Transverse colon (tissue), 4 donors: Measurements from ENCODE around the gene COL23A1. TPM values are rescaled to one million over a fixed set of nuclear protein-coding genes. Genes with fewer than 3 reads are reported as not detected.

Experiments used
- DNase-seq: peaks from one replicate; pipeline ENCODE4 v3.0.0-alpha.2; 2019
- H3K27ac ChIP-seq, 4 donors: fragments of 200-600 bp; sonication (generic); 2 replicates each; pipeline ENCODE4 v1.5.1; 2016 to 2018; ENCODE audit warnings: inconsistent platforms in 4 of 4
- H3K27me3 ChIP-seq: fragments of 200-600 bp; sonication (generic); 2 replicates; pipeline ENCODE4 v1.5.1; 2017; ENCODE audit warnings: inconsistent platforms
- H3K36me3 ChIP-seq, 4 donors: fragments of 200-600 bp; sonication (generic); 2 replicates each; pipeline ENCODE4 v1.5.1; 2017 to 2019; ENCODE audit warnings: inconsistent platforms in 4 of 4
- H3K4me1 ChIP-seq, 4 donors: fragments of 200-600 bp; sonication (generic); 2 replicates each; pipeline ENCODE4 v1.5.1; 2017 to 2020; ENCODE audit warnings: inconsistent platforms in 4 of 4
- H3K4me3 ChIP-seq, 4 donors: fragments of 200-600 bp; sonication (generic); 1 replicate in 1 of 4; 2 replicates in 3 of 4; pipeline versions ENCODE4 v1.5.1 to v1.6.1; 2017 to 2019; ENCODE audit warnings: inconsistent platforms in 4 of 4
- H3K9me3 ChIP-seq, 2 donors: fragments of 200-600 bp; sonication (generic); 2 replicates each; pipeline ENCODE4 v1.5.1; 2017 to 2019; ENCODE audit warnings: inconsistent platforms in 2 of 2
- EP300 ChIP-seq: sonication (generic); formaldehyde crosslinking; IDR thresholded peaks from one replicate; pipeline ENCODE4 v1.6.1; 2017; ENCODE audit warnings: antibody characterized with exemption, low read depth
- POLR2A ChIP-seq: fragments of 450-650 bp; IDR thresholded peaks from one replicate; pipeline ENCODE4 v1.6.1; 2016; ENCODE audit warnings: antibody characterized with exemption, mild to moderate bottlenecking, moderate library complexity
- POLR2AphosphoS5 ChIP-seq, 3 donors: sonication (generic); formaldehyde crosslinking; IDR thresholded peaks; one replicate each; pipeline ENCODE4 v1.6.1; 2016; ENCODE audit warnings: antibody characterized with exemption in 3 of 3
- whole genome bisulfite sequencing, 2 donors: methylation state at CpG; one replicate each; pipeline ENCODE4 v1.1.5; 2018; ENCODE audit warnings: low coverage in 1 of 2; 5-methylcytosine and 5-hydroxymethylcytosine counted together
- in situ Hi-C, 4 donors: fragments of 200-750 bp; cut with MboI; loops; one replicate each; pipeline versions ENCODE4 v1.15.0 to v1.15.1; 2017; ENCODE audit warnings: low sequenced_read_pairs in 3 of 4, low pct_ligation_motif_present in 1 of 4, low pct_unique_long_range_greater_than_20kb in 1 of 4
- intact Hi-C: fragments of 100-400 bp; cut with DNase I; formaldehyde crosslinking; loops from one replicate; pipeline ENCODE4 v1.15.1; 2023; ENCODE audit warnings: low total_unique reads
- total RNA-seq, 4 donors: library from RNA; depleted of rRNA; stranded (reverse); fragments of >200 nt; gene quantifications; one replicate each; pipeline ENCODE4 v1.1.0, GENCODE V29; 2016
- TF ChIP-seq, protein P1 (sequence below), 5 experiments: fragments of 200-600 bp in 3 of 5; fragments of 450-650 bp in 2 of 5; sonication (generic) in 3 of 5; IDR thresholded peaks; 1 replicate in 2 of 5; 2 replicates in 3 of 5; pipeline ENCODE4 v1.5.1; 2016 to 2017; ENCODE audit warnings: antibody characterized with exemption in 5 of 5, inconsistent platforms in 3 of 5, mild to moderate bottlenecking in 2 of 5, moderate library complexity in 1 of 5

COL23A1 gene
- total RNA-seq, 4 donors from 2014 or later = 0.14 to 2.2 (median 1.4) TPM; not detected in 1

DNA sequence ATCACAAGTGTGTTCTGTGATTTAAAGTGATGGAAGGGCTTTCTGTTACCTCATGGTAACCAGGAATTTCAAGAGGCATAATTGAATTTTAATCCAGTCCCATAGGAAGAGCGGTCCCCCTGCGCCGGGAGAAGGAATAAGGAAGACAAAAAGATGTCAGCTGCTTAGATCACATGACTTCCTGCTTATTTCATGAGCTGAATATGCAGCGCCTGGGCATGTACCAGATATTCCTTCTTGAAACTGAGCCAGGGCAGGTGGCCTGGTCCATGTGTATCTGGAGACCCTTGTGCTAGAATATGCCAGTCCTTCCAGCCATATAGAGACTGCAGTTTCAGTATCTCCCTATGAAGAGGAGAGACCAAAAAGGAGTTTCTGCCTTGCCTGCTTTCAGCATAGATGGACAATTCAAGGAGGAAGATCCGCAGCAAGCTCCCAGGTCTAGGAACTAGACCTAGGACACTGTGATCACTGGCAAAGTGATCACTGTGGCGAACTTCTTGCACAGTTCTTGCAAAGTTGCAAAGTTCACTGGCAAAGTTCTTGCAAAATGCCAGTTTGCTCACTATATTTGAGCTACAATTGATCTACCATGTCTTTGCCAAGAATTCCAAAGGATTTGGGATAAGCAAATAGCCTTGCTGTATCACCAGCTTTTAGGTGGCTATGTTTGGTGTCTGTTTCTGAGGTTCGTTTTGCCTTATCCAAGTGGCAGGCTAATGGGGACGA is 254.7 kb downstream of the COL23A1 start:
- no peaks in the 10 kb centered on the region for H3K9me3 ChIP-seq
- no peak overlapping the region for H3K27ac ChIP-seq
- no peak overlapping the region for H3K4me3 ChIP-seq
- DNase-seq = no peak
- TF ChIP-seq POLR2AphosphoS5 (IDR thresholded peaks at IDR 0.05) (no peak), POLR2A (no peak), EP300 (no peak)
- TF ChIP-seq, protein P1, sequence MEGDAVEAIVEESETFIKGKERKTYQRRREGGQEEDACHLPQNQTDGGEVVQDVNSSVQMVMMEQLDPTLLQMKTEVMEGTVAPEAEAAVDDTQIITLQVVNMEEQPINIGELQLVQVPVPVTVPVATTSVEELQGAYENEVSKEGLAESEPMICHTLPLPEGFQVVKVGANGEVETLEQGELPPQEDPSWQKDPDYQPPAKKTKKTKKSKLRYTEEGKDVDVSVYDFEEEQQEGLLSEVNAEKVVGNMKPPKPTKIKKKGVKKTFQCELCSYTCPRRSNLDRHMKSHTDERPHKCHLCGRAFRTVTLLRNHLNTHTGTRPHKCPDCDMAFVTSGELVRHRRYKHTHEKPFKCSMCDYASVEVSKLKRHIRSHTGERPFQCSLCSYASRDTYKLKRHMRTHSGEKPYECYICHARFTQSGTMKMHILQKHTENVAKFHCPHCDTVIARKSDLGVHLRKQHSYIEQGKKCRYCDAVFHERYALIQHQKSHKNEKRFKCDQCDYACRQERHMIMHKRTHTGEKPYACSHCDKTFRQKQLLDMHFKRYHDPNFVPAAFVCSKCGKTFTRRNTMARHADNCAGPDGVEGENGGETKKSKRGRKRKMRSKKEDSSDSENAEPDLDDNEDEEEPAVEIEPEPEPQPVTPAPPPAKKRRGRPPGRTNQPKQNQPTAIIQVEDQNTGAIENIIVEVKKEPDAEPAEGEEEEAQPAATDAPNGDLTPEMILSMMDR (IDR thresholded peaks at IDR 0.05) = no peak
- peaks cover 10 to 21% (median 17%) of the 10 kb centered on the region in 4 donors for H3K4me1 ChIP-seq
- in situ Hi-C loops (no loop called here), intact Hi-C loops (no loop called here)
- no peaks in the 10 kb centered on the region for H3K36me3 ChIP-seq
- no peaks in the 10 kb centered on the region for H3K27me3 ChIP-seq
- WGBS, 2 donors = 66 to 69% methylated on average over 5 to 8 of the region's 8 CpGs

DNA sequence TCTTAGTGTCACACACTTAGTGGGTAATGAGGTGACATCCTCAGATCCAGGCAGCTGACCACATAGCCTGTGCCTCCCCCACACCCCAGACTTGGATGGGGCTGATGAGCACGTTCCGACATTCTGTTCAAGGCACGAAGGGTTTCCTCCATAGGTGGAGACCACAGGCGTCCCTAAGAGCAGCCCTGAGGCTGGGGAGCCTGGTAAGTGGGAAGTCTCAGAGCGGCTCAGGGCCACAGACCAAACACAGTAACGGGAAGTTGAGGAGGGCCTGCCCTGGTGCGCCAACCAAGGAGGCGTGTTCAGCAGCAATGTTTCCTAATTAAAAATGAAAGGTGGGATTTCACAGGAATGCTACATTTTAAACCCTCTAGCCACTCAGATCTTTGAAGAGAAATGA is 255.3 kb downstream of the COL23A1 start:
- in situ Hi-C loops (no loop called here), intact Hi-C loops (no loop called here)
- Histone ChIP-seq H3K4me1 (peaks cover 10 to 21% (median 17%) of the 10 kb centered on the region in 4 donors), H3K9me3 (no peaks in the 10 kb centered on the region), H3K27me3 (no peaks in the 10 kb centered on the region), H3K27ac (no peak overlapping the region), H3K36me3 (no peaks in the 10 kb centered on the region), H3K4me3 (no peak overlapping the region)
- 79 to 92% methylated on average over 5 to 8 of the region's 8 CpGs for WGBS, 2 donors
- TF ChIP-seq POLR2A (no peak), POLR2AphosphoS5 (IDR thresholded peaks at IDR 0.05) (no peak), EP300 (no peak)
- TF ChIP-seq, protein P1 (IDR thresholded peaks at IDR 0.05) = no peak
- no peak for DNase-seq

DNA sequence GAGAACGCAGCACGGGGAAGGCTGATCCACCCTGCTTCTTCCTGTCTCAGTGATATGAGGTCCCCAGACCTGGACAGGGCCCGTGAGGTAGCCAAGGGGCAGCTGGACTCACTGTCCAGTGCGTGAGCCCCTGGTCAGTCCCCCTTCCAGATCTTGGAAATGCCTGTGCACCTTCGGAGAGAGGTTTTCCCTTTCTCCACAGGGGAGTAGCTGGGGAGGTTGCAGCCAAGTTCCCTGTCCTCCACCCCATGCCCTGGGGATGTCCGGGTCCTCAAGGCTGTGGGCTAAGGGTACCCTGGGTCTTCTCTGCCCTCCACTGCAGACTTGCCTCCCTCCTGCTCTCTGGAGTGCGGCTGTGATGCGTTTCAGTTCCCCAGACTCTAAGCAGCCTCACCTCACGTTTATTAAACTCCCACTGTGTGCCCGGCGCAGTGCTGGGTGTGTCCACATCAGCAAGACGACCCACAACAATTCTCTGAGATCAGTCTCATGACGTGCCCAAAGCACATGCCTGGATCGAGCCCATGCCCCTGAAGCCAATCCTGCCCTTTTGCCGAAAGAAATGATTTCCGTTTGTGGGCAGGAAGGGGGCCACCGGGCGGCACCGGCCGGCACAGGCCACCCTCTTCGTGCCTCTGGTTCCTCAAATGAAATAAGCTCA is 256.2 kb downstream of the COL23A1 start:
- no peak for TF ChIP-seq EP300
- in situ Hi-C loops = no loop called here
- DNase-seq = no peak
- no peak overlapping the region for H3K27ac ChIP-seq
- H3K9me3 ChIP-seq = no peaks in the 10 kb centered on the region
- intact Hi-C loops = no loop called here
- H3K27me3 ChIP-seq = no peaks in the 10 kb centered on the region
- H3K36me3 ChIP-seq = no peaks in the 10 kb centered on the region
- H3K4me3 ChIP-seq = no peak overlapping the region
- peaks cover 10 to 21% (median 17%) of the 10 kb centered on the region in 4 donors for H3K4me1 ChIP-seq
- 84 to 86% methylated on average over 5 to 21 of the region's 21 CpGs for WGBS, 2 donors

DNA sequence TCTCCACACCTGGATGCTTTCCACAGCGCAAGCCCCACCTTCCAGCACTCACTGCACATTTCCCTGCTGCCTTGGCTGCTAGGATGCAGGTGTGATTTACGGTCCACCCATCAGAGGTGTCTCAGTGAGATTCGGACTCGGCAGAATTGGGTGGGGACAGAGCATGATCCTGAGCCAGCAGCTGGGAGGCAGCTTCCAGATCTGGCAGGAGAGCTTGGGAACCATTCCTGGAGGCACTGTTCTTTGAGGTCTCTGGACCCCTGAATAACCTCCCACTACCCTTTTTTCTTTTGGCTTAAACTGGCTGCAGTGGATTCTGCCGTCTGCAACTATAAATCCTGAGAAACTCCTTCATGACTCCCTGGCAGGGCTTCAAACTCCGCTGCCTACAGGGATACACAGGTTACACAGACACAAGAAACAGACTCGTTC is 258.0 kb downstream of the COL23A1 start:
- in situ Hi-C loops = no loop called here
- Histone ChIP-seq H3K4me1 (peaks cover 10 to 21% (median 17%) of the 10 kb centered on the region in 4 donors), H3K27me3 (no peaks in the 10 kb centered on the region), H3K36me3 (no peaks in the 10 kb centered on the region), H3K4me3 (no peak overlapping the region), H3K9me3 (no peaks in the 10 kb centered on the region), H3K27ac (peak overlapping the region in 3 of 4 donors; percentile 17 to 50 (median 33))
- 40% methylated on average over 1 to 7 of the region's 7 CpGs for WGBS, 2 donors
- TF ChIP-seq POLR2A = no peak
- no peak for TF ChIP-seq EP300
- no peak for DNase-seq
- intact Hi-C loops = no loop called here

DNA sequence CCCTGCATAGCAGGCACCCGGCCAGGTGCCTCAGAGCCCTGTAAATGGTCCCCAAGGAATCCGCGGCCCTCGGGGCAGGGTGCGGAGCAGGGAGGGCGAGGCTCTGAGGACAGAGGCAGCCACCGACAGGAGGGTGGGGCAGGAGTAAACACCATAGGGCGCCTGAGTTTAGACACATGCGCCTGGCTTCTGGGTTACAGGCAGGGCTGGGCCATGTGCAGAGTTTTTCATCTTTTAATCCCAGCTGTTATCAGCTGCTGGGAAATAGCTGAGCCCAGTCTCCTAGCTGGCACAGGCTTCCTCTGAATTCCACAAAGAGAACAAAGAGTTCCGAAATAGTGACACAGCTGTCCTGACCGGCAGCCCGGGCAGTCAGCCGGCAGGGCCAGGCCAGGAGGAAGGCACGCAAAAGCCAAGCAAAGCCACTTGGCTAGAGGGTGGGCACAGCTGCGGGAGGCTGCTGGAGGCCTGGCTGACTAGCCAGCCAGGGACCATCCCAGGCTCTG is 258.6 kb downstream of the COL23A1 start:
- 41% methylated on average over 12 of the region's 15 CpGs; no CpG with 5 or more reads in 1 of the 2 donors for WGBS, 2 donors
- Histone ChIP-seq H3K9me3 (no peaks in the 10 kb centered on the region), H3K36me3 (no peaks in the 10 kb centered on the region), H3K4me1 (peaks cover 10 to 21% (median 17%) of the 10 kb centered on the region in 4 donors), H3K27me3 (no peaks in the 10 kb centered on the region), H3K27ac (peak overlapping the region; percentile 8 to 50 (median 28)), H3K4me3 (no peak overlapping the region)
- in situ Hi-C loops = no loop called here
- intact Hi-C loops = no loop called here
- peak; percentile 39 for DNase-seq
- TF ChIP-seq POLR2AphosphoS5 (IDR thresholded peaks at IDR 0.05) (peak; percentile 51 to 65 (median 62)), EP300 (no peak)
